ENCODE results near the gene TBC1D21. TPM values are rescaled to one million over a fixed set of nuclear protein-coding genes. Genes with fewer than 3 reads are reported as not detected.

The TBC1D21 gene
- total and polyA plus RNA-seq, 8 donors, result not detected

GRCh38 chr15:73857193-73857920 is 16.0 kb upstream of the TBC1D21 start:
- WGBS, 2 donors, result 74 to 76% methylated on average over 7 of the region's 7 CpGs

GRCh38 chr15:73858062-73858461 is 15.3 kb upstream of the TBC1D21 start:
- no peak for DNase-seq
- no peak for TF ChIP-seq CTCF (IDR thresholded peaks at IDR 0.05)
- no peak for FAIRE-seq
- ATAC-seq, result no peak
- Histone ChIP-seq H3K27me3 (no peaks in the 10 kb centered on the region), H3K36me3 (no peaks in the 10 kb centered on the region), H3K27ac (no peak overlapping the region), H3K9me3 (no peaks in the 10 kb centered on the region), H3K4me1 (no peaks in the 10 kb centered on the region), H3K4me3 (no peak overlapping the region)
- intact Hi-C loops (cut with DNase I), result no loop called here
- WGBS, 2 donors, result 74% methylated on average over 6 of the region's 6 CpGs

More at GRCh38 chr15:73857193-73857920, 16.0 kb upstream of the TBC1D21 start:
- Histone ChIP-seq H3K27ac (no peak overlapping the region), H3K36me3 (no peaks in the 10 kb centered on the region), H3K4me3 (no peak overlapping the region), H3K9me3 (no peaks in the 10 kb centered on the region), H3K4me1 (no peaks in the 10 kb centered on the region), H3K27me3 (no peaks in the 10 kb centered on the region)
- no peak for TF ChIP-seq CTCF (IDR thresholded peaks at IDR 0.05)
- ATAC-seq (no peak), FAIRE-seq (no peak), DNase-seq (no peak)
- intact Hi-C loops (cut with DNase I), result no loop called here

GRCh38 chr15:73862276-73862675 is 11.1 kb upstream of the TBC1D21 start:
- H3K27ac ChIP-seq, result no peak overlapping the region
- H3K4me3 ChIP-seq, result no peak overlapping the region
- ATAC-seq (no peak), DNase-seq (no peak), FAIRE-seq (no peak)
- no peaks in the 10 kb centered on the region for H3K9me3 ChIP-seq
- no peaks in the 10 kb centered on the region for H3K4me1 ChIP-seq
- intact Hi-C loops (cut with DNase I), result no loop called here
- no peaks in the 10 kb centered on the region for H3K36me3 ChIP-seq
- no peak for TF ChIP-seq CTCF (IDR thresholded peaks at IDR 0.05)
- WGBS, 2 donors, result 33 to 36% methylated on average over 6 of the region's 6 CpGs
- no peaks in the 10 kb centered on the region for H3K27me3 ChIP-seq

- H3K4me3 ChIP-seq, result no peak overlapping the region
- H3K27me3 ChIP-seq, result no peaks in the 10 kb centered on the region
- no peaks in the 10 kb centered on the region for H3K4me1 ChIP-seq
- no peaks in the 10 kb centered on the region for H3K9me3 ChIP-seq
- intact Hi-C loops (cut with DNase I), result no loop called here
- DNase-seq (no peak), FAIRE-seq (no peak), ATAC-seq (no peak)
- H3K27ac ChIP-seq, result no peak overlapping the region
- no peaks in the 10 kb centered on the region for H3K36me3 ChIP-seq
- TF ChIP-seq CTCF (IDR thresholded peaks at IDR 0.05), result no peak
These were observed 8.0 kb upstream of the TBC1D21 start for GRCh38 chr15:73865379-73865778.

GRCh38 chr15:73865904-73866303 is 7.5 kb upstream of the TBC1D21 start:
- FAIRE-seq (no peak), DNase-seq (no peak), ATAC-seq (no peak)
- intact Hi-C loops (cut with DNase I), result no loop called here
- Histone ChIP-seq H3K27me3 (no peaks in the 10 kb centered on the region), H3K4me1 (no peaks in the 10 kb centered on the region), H3K36me3 (no peaks in the 10 kb centered on the region), H3K27ac (no peak overlapping the region), H3K9me3 (no peaks in the 10 kb centered on the region), H3K4me3 (no peak overlapping the region)
- 13 to 17% methylated on average over 6 of the region's 6 CpGs for WGBS, 2 donors
- no peak for TF ChIP-seq CTCF (IDR thresholded peaks at IDR 0.05)

Data from pancreas (tissue), 10 donors.